Lower lobe of right lung (tissue), 2 donors: ENCODE measurements around the gene KRTAP5-10. TPM values are rescaled to one million over a fixed set of nuclear protein-coding genes. Genes with fewer than 3 reads are reported as not detected.
"Not testable (repeated sequence)": the region's sequence is repeated elsewhere in the genome, so short reads cannot be mapped to it uniquely, and the experiment has no call there.

Source experiments
- ATAC-seq, 2 donors: fragments of 200-7000 bp; cut with Tn5 transposase; one replicate each; pipeline ENCODE4 v1.9.1; 2020 to 2022; ENCODE audit warnings: mild to moderate bottlenecking in 2 of 2, moderate library complexity in 2 of 2
- DNase-seq: peaks from one replicate; pipeline ENCODE4 v3.0.0-alpha.2; 2020
- H3K27ac ChIP-seq: fragments of 200-600 bp; one replicate; pipeline ENCODE4 v1.8.0; 2022
- H3K27me3 ChIP-seq: fragments of 200-600 bp; one replicate; pipeline ENCODE4 v1.8.0; 2022; ENCODE audit warnings: low read depth
- H3K36me3 ChIP-seq: fragments of 200-600 bp; one replicate; pipeline ENCODE4 v1.8.0; 2022; ENCODE audit warnings: mild to moderate bottlenecking
- H3K4me1 ChIP-seq: fragments of 200-600 bp; one replicate; pipeline ENCODE4 v1.8.0; 2022
- H3K4me3 ChIP-seq: fragments of 200-600 bp; one replicate; pipeline ENCODE4 v1.8.0; 2022; ENCODE audit warnings: mild to moderate bottlenecking
- H3K9me3 ChIP-seq: fragments of 200-600 bp; one replicate; pipeline ENCODE4 v1.8.0; 2022
- CTCF ChIP-seq: fragments of 200-600 bp; IDR thresholded peaks from one replicate; pipeline ENCODE4 v1.8.0; 2022; ENCODE audit warnings: antibody characterized with exemption, mild to moderate bottlenecking
- intact Hi-C: fragments of 100-400 bp; cut with DNase I; formaldehyde crosslinking; loops from one replicate; pipeline ENCODE4 v1.11.0; 2022
- total RNA-seq: library from RNA; stranded (reverse); fragmentation: NEBNext Ultra II Directional; extraction: Animal tissue kit (Norgen Biotek cat#: 25700); gene quantifications from one replicate; pipeline ENCODE4 v1.2.1, GENCODE V29; 2021
- donor health status: DM: no; HTN: yes; CAD: no; lungs with severe emphysema.

Gene KRTAP5-10
- total RNA-seq, 1 donor from 2014 or later, result not detected

- intact Hi-C loops, result no loop called here
- H3K4me3 ChIP-seq, result no peak overlapping the region
- TF ChIP-seq CTCF, result no peak
- DNase-seq (no peak), ATAC-seq (no peak)
- no peaks in the 10 kb centered on the region for H3K4me1 ChIP-seq
- H3K27me3 ChIP-seq, result no peaks in the 10 kb centered on the region
- H3K9me3 ChIP-seq, result no peaks in the 10 kb centered on the region
- H3K27ac ChIP-seq, result no peak overlapping the region
- H3K36me3 ChIP-seq, result no peaks in the 10 kb centered on the region
These were observed 3.5 kb downstream of the KRTAP5-10 start for GRCh38 chr11:71568704-71569349.

GRCh38 chr11:71571101-71571850, 5.9 kb downstream of the KRTAP5-10 start:
- H3K9me3 ChIP-seq, ATAC-seq, H3K4me3 ChIP-seq, H3K27ac ChIP-seq, H3K27me3 ChIP-seq, H3K4me1 ChIP-seq, H3K36me3 ChIP-seq, intact Hi-C loops, DNase-seq: not testable (repeated sequence)

GRCh38 chr11:71572811-71573210, 7.4 kb downstream of the KRTAP5-10 start:
- ATAC-seq, result no peak
- intact Hi-C loops, result no loop called here
- no peak for DNase-seq

GRCh38 chr11:71574418-71574817, 9.1 kb downstream of the KRTAP5-10 start:
- Histone ChIP-seq H3K4me1 (no peaks in the 10 kb centered on the region), H3K27me3 (no peaks in the 10 kb centered on the region), H3K4me3 (no peak overlapping the region), H3K9me3 (no peaks in the 10 kb centered on the region), H3K27ac (no peak overlapping the region), H3K36me3 (no peaks in the 10 kb centered on the region)
- no peak for TF ChIP-seq CTCF
- intact Hi-C loops, result no loop called here
- DNase-seq (no peak), ATAC-seq (no peak)

More at GRCh38 chr11:71572811-71573210, 7.4 kb downstream of the KRTAP5-10 start:
- Histone ChIP-seq H3K27me3 (no peaks in the 10 kb centered on the region), H3K4me1 (no peaks in the 10 kb centered on the region), H3K9me3 (no peaks in the 10 kb centered on the region), H3K27ac (no peak overlapping the region), H3K36me3 (no peaks in the 10 kb centered on the region), H3K4me3 (no peak overlapping the region)
- TF ChIP-seq CTCF, result no peak

GRCh38 chr11:71575723-71576424, 10.5 kb downstream of the KRTAP5-10 start:
- no peak for ATAC-seq
- intact Hi-C loops, result no loop called here

GRCh38 chr11:71576688-71577465, 11.5 kb downstream of the KRTAP5-10 start:
- H3K9me3 ChIP-seq, H3K27me3 ChIP-seq, intact Hi-C loops, H3K27ac ChIP-seq, DNase-seq, H3K4me3 ChIP-seq, H3K4me1 ChIP-seq, H3K36me3 ChIP-seq, ATAC-seq: not testable (repeated sequence)

More at GRCh38 chr11:71575723-71576424, 10.5 kb downstream of the KRTAP5-10 start:
- H3K36me3 ChIP-seq, result no peaks in the 10 kb centered on the region
- H3K27ac ChIP-seq, result no peak overlapping the region
- H3K27me3 ChIP-seq, result no peaks in the 10 kb centered on the region
- TF ChIP-seq CTCF, result no peak
- no peaks in the 10 kb centered on the region for H3K4me1 ChIP-seq
- no peaks in the 10 kb centered on the region for H3K9me3 ChIP-seq
- H3K4me3 ChIP-seq, result no peak overlapping the region
- no peak for DNase-seq
